Suprapubic skin (tissue), 4 donors: ENCODE measurements around the gene SRPRB. TPM values are rescaled to one million over a fixed set of nuclear protein-coding genes. Genes with fewer than 3 reads are reported as not detected.

Experiments used
- DNase-seq, 2 donors: peaks; one replicate each; pipeline ENCODE4 v3.0.0-alpha.2; 2019; ENCODE audit warnings: low spot score in 2 of 2
- H3K27ac ChIP-seq: fragments of 200-600 bp; sonication (generic); one replicate; pipeline ENCODE4 v1.5.1; 2019
- H3K27me3 ChIP-seq: fragments of 200-600 bp; sonication (generic); one replicate; pipeline ENCODE4 v1.5.1; 2019
- H3K36me3 ChIP-seq: fragments of 200-600 bp; sonication (generic); one replicate; pipeline ENCODE4 v1.5.1; 2019
- H3K4me1 ChIP-seq: fragments of 200-600 bp; sonication (generic); one replicate; pipeline ENCODE4 v1.5.1; 2019
- H3K4me3 ChIP-seq: fragments of 200-600 bp; sonication (generic); one replicate; pipeline ENCODE4 v1.5.1; 2019; ENCODE audit warnings: mild to moderate bottlenecking
- H3K9me3 ChIP-seq: fragments of 200-600 bp; sonication (generic); one replicate; pipeline ENCODE4 v1.5.1; 2019
- CTCF ChIP-seq, 2 donors: fragments of 200-600 bp in 1 of 2; fragments of 450-650 bp in 1 of 2; sonication (generic) in 1 of 2; IDR thresholded peaks; one replicate each; pipeline ENCODE4 v1.5.1; 2016 to 2019; ENCODE audit warnings: antibody characterized with exemption in 2 of 2, mild to moderate bottlenecking in 1 of 2, moderate library complexity in 1 of 2
- EP300 ChIP-seq: sonication (generic); formaldehyde crosslinking; IDR thresholded peaks from one replicate; pipeline ENCODE4 v1.6.1; 2017; ENCODE audit warnings: antibody characterized with exemption
- POLR2A ChIP-seq, 2 donors: fragments of 450-650 bp; IDR thresholded peaks; one replicate each; pipeline ENCODE4 v1.6.1; 2017; ENCODE audit warnings: antibody characterized with exemption in 2 of 2, mild to moderate bottlenecking in 2 of 2, moderate library complexity in 2 of 2
- POLR2AphosphoS5 ChIP-seq, 3 donors: sonication (generic); formaldehyde crosslinking; IDR thresholded peaks; one replicate each; pipeline ENCODE4 v1.6.1; 2017; ENCODE audit warnings: antibody characterized with exemption in 3 of 3
- WGBS: methylation state at CpG from one replicate; pipeline ENCODE4 v1.1.5; 2018; 5-methylcytosine and 5-hydroxymethylcytosine counted together
- total RNA-seq, 4 donors: library from RNA; depleted of rRNA; stranded (reverse); fragments of >200 nt; gene quantifications; one replicate each; pipeline ENCODE4 v1.1.0, GENCODE V29; 2016

The SRPRB gene
- total RNA-seq, 4 donors from 2014 or later, result 21.1 to 36.5 (median 23.8) TPM

GRCh38 chr3:133866141-133866540, 60.5 kb downstream of the SRPRB start:
- no peak overlapping the region for H3K27ac ChIP-seq
- H3K36me3 ChIP-seq, result no peaks in the 10 kb centered on the region
- no peak for TF ChIP-seq EP300
- no peak for TF ChIP-seq CTCF (IDR thresholded peaks at IDR 0.05)
- H3K4me3 ChIP-seq, result no peak overlapping the region
- DNase-seq, result no peak
- no peaks in the 10 kb centered on the region for H3K9me3 ChIP-seq
- no peaks in the 10 kb centered on the region for H3K4me1 ChIP-seq
- no peaks in the 10 kb centered on the region for H3K27me3 ChIP-seq
- WGBS, result 98% methylated on average over 3 of the region's 3 CpGs

- no peaks in the 10 kb centered on the region for H3K36me3 ChIP-seq
- H3K9me3 ChIP-seq, result no peaks in the 10 kb centered on the region
- no peaks in the 10 kb centered on the region for H3K4me1 ChIP-seq
- no peak overlapping the region for H3K4me3 ChIP-seq
- no peak for DNase-seq
- 85% methylated on average over 8 of the region's 8 CpGs for WGBS
- TF ChIP-seq CTCF (IDR thresholded peaks at IDR 0.05) (no peak), EP300 (no peak), POLR2AphosphoS5 (IDR thresholded peaks at IDR 0.05) (no peak), POLR2A (IDR thresholded peaks at IDR 0.05) (no peak)
- no peak overlapping the region for H3K27ac ChIP-seq
- H3K27me3 ChIP-seq, result no peaks in the 10 kb centered on the region
Measured at GRCh38 chr3:133868186-133868585, 62.6 kb downstream of the SRPRB start.

GRCh38 chr3:133868758-133869475, 63.3 kb downstream of the SRPRB start:
- Histone ChIP-seq H3K36me3 (no peaks in the 10 kb centered on the region), H3K27ac (no peak overlapping the region), H3K27me3 (no peaks in the 10 kb centered on the region), H3K4me1 (no peaks in the 10 kb centered on the region), H3K4me3 (no peak overlapping the region), H3K9me3 (no peaks in the 10 kb centered on the region)
- TF ChIP-seq EP300, result no peak
- no peak for TF ChIP-seq CTCF (IDR thresholded peaks at IDR 0.05)
- no peak for TF ChIP-seq POLR2AphosphoS5 (IDR thresholded peaks at IDR 0.05)
- no peak for TF ChIP-seq POLR2A (IDR thresholded peaks at IDR 0.05)
- 71% methylated on average over 7 of the region's 7 CpGs for WGBS
- DNase-seq, result no peak

- peak in 1 of 2 donors; percentile 70 for DNase-seq
- Histone ChIP-seq H3K27ac (no peak overlapping the region), H3K27me3 (no peaks in the 10 kb centered on the region), H3K4me1 (no peaks in the 10 kb centered on the region), H3K36me3 (no peaks in the 10 kb centered on the region), H3K9me3 (no peaks in the 10 kb centered on the region), H3K4me3 (no peak overlapping the region)
- no peak for TF ChIP-seq CTCF (IDR thresholded peaks at IDR 0.05)
- no peak for TF ChIP-seq POLR2AphosphoS5 (IDR thresholded peaks at IDR 0.05)
- TF ChIP-seq POLR2A (IDR thresholded peaks at IDR 0.05), result no peak
- no peak for TF ChIP-seq EP300
- 92% methylated on average over 6 of the region's 6 CpGs for WGBS
Measured at GRCh38 chr3:133869586-133869985, 64.0 kb downstream of the SRPRB start.

- H3K4me1 ChIP-seq, result no peaks in the 10 kb centered on the region
- H3K27me3 ChIP-seq, result no peaks in the 10 kb centered on the region
- H3K27ac ChIP-seq, result no peak overlapping the region
- no peaks in the 10 kb centered on the region for H3K36me3 ChIP-seq
- TF ChIP-seq POLR2AphosphoS5 (IDR thresholded peaks at IDR 0.05), result no peak
- TF ChIP-seq EP300, result no peak
- H3K9me3 ChIP-seq, result no peaks in the 10 kb centered on the region
- DNase-seq, result peak in 1 of 2 donors; percentile 9
- H3K4me3 ChIP-seq, result no peak overlapping the region
Measured at GRCh38 chr3:133870822-133871221, 65.2 kb downstream of the SRPRB start.

Other genes with a start within 250 kb of the SRPRB start
- gene CDV3, start 232.1 kb upstream of the SRPRB start, total RNA-seq, result 100 to 1,000 TPM in 2 of 4 donors, 10 to 100 TPM in 2; 75.9 to 122 (median 98.7) TPM
- 10 to 100 TPM; 26.3 to 55.8 (median 33.8) TPM for gene TOPBP1, start 143.9 kb upstream of the SRPRB start, total RNA-seq
- 10 to 100 TPM in 2 of 4 donors, 1 to 10 TPM in 2; 4.8 to 16.5 (median 8.7) TPM for gene TF, start 59.4 kb upstream of the SRPRB start, total RNA-seq
- 1 to 10 TPM in 1 of 4 donors, under 1 TPM in 3; 0.34 to 1.3 (median 0.83) TPM for gene RAB6B, start 90.1 kb downstream of the SRPRB start, total RNA-seq
- gene SLCO2A1, start 224.1 kb downstream of the SRPRB start, total RNA-seq, result 10 to 100 TPM; 25.0 to 38.7 (median 29.4) TPM